CD4-positive, alpha-beta T cell treated with Interleukin-6 at 100 ng/mL for 8 hours (primary cell): ENCODE data around the gene MFSD11.
A peak's percentile ranks its signal among the peaks of the same experiment; 100 is the strongest.
"Not testable (repeated sequence)": the region's sequence is repeated elsewhere in the genome, so short reads cannot be mapped to it uniquely, and the experiment has no call there.

Experiments used
- DNase-seq: peaks from one replicate; pipeline ENCODE4 v3.0.0-alpha.2; 2020; ENCODE audit warnings: mixed read lengths, low spot score

MFSD11 gene

DNA sequence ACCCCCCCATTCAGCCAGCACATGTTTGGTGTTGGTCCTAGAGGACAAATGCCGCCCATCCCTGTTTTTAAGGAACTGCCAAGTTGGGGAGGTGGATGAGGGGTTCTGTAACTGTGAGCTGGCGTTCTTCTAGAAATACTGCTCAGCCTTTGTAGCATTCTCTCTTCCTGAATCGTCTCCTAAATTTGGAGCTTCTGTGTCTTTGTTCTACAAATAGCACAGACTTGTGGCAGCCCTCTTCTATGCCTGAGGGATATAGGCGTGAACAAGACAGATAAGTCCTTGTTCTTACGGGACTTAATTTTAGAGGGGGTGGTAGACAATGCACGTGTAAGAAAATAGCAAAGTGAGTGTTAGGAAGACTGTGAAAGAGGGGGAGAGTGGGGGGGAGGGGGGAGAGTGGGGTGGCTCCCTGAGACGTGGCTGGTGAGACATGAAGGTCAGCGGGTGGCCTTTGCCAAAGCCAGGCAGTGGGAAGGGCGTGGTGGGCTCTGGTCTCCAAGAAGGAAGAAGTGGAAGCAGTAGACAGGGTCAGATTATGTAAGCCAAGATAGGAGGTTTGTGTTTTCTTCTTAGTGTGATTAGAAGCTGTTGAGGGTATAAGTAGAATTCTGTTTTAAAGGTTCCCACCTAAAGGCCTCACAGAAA, 9.9 kb downstream of the MFSD11 start:
- DNase-seq: no peak

DNA sequence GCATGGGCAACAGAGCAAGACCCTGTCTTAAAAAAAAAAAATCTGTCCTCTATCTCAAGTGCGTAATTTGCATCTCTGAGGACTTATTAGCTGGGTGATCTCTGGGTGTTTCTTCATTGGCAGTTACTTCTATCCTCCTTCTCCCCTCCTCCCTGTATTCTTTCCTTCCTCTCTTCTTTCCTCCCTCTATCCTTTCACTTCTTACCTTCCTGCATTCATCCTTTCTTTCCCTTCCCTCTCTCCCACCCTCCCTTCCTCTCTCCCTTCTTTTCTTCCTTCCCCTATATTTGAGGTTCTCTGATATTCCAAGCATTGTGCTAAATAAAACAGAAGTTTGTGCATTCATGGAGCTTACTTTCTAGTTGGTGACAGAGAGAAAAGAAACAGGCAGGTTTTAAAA, 10.7 kb downstream of the MFSD11 start:
- DNase-seq: no peak

DNA sequence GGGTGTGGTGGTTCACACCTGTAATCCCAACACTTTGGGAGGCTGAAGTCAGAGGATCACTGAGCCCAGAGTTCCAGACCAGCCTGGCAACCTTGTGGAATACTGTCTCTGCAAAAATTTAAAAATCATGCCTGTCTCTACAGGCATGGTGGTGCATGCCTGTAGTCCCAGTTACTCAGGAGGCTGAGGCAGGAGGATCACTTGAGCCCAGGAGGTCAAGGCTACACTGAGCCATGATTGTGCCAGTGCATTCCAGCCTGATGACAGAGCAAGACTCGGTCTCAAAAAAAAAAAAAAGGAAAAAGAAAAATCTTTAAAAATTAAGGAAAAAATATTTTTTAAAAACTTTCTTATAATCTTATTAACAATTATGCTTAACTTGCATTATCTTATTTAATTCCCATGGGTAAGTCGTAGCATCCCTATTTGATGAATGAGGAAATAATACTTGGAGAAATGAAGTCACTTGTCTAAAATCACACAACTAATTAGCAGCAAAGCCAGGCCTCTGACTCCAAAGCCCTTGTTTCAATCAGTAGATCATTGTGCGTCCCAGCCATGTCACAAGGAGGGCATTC, 13.6 kb downstream of the MFSD11 start:
- DNase-seq: no peak

DNA sequence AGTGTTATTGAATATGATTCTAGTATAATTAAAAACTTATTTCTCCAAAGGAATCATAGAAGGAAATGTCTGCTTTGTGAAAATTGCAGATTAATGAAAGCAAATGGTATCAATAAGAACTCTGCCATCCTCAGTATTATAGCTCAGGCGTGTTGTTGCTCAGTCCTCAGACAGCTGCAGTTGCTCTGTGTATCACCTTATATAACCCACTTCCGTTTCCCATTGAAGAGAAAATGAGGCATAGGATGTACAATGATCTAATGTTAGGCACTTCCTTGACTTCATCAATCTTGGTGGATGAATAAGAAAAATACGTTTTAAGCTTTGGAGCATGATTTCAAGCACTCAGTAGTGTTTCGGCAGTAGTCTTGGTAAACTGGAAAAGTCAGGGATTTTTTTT, 14.1 kb downstream of the MFSD11 start:
- DNase-seq: peak; percentile 45

DNA sequence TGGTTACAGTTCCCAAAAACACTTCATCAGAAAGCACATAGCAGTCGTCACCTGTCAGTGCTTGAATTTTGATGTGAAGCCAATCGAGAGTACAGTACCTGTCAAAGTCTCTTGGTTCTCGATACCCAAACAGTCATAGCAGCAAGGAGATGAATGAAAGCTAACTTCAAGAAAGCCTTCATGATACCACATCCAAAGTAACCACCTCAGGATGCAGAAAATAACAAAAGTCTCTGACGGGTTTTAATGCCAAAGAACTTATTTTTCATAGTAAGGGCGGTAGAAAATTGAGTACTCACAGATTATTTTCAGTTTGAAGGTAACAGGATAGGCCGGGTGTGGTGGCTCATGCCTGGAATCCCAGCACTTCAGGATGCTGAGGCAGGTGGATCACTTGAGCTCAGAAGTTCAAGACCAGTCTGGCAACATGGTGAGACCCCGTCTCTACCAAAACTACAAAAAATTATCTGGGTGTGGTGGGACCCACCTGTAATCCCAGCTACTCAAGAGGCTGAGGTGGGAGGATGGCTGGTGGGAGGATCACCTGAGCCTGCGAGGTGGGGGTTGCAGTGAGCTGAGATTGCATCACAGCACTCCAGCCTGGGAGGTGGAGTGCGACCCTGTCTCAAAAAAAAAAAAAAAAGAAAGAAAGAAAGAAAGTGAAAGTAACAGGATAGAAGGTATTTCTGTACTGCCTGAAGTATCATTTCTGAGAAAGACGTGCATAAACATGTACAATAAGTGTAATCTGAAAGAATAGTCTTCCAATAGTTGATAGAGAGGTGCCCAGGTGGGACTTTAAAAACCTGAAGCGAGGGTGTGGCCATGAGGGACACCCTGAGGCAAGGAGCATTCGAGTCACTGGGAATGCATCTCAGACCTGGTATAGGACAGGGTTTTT, 15.4 kb downstream of the MFSD11 start:
- peak; percentile 58 for DNase-seq

DNA sequence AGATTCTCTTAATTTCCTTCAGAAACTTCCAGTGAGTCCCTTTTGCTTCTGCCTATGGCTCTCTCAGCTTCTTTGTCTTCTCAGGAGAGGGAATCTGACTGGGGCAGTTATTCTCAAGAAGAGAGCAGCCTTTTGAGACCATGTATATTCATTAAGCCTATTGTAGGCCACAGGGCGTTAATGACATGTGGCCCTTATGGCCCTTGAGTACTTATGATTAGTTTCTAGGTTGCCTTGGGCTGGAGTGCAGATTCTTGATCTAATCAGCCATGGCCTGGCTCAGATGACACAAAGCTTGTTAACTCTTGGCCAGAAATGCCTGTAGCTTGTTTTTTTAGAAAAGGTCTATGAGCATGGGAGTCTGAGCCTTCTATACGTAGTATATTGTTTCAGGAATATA, 17.4 kb downstream of the MFSD11 start:
- no peak for DNase-seq

DNA sequence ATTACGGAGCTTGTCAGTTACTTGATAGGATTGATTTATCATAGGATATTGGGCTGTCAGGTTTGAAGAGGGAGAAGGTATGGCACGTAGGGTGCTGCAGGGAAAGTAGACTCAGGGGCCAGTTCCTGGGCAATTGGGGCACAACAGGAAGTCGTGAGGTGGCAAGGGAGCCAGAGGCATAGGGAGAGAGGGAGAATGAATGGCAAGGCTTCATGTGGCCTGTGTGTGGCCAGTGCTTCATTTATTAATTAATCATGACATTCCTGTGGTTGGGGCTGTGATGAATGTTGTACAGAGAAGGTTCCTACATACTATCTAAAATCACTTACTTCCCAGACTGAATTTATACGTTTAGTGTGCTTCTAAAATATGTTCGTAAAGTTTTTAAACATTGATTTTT, 19.3 kb downstream of the MFSD11 start:
- DNase-seq: no peak

DNA sequence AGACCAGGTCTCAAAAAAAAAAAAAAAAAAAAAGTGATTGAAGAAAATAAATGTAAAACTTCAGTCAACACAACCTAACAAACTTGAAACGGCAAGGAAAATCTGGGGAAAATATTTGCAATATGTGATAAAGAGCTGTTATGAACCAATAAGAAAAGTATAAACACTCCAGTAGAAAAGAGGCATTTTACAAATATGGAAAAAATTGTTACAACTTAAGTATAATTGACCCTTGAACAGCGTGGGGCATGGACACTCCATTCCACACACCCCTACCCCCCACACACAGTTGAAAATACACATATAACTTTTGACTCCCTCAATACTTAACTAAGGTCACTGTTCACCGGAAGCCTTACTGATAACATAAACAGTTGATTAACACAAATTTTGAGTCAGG, 20.7 kb downstream of the MFSD11 start:
- DNase-seq: no peak

DNA sequence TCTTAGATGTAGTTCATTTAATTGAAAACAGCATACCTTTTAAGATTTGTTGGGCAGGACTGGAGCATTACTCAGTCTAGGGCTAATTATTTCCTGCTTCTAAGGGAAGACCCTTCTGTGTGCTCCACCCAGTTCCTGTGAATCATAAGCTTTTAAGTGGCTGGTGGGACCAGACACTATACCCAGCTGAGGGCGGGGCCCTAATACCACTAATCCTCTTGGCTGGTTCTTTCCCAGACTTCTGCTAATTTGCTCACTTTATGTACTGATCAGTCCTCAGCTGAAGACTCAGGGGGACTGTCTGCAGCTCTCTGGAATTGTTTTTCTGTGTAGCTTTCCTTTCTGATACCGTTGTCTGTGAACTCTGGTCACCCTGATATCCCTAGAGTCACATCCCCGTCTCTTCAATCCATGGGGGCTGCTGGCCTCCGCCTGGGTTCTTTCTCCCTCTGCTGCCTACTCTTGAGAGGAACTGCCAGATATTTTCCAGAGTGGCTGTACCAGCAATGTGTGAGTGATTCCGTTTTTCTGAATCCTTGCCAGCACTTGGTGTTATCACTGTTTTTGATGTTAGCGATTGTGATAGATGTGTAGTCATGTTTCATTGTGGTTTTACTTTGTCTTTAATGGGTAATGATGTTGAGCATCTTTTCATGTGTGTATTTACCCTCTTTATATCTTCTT, 35.1 kb downstream of the MFSD11 start:
- peak; percentile 69 for DNase-seq

DNA sequence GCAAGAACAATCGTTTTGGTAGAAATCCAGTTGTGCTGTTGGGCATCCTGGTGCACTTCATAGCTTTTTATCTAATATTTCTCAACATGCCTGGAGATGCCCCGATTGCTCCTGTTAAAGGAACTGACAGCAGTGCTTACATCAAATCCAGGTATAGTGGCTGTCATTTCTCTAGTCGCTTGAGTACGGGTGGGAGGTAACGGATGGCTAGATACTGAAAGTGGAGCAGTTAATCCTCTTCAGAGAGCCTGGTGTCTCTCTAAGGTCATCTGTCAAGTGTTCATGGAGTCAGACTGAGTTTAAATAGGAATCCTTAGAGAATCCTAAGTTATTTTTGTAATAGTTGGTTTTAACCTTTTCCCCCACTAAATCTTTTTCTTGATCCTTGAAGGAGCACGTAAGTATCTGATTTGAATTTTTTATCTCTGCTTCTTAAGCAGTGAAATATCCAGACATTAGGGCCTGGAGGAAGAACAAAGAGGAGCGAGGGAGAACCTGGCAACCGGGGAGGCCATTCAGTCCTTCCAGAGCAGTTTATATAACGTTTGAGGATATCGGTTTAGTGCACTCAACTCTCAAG, 37.2 kb downstream of the MFSD11 start:
- DNase-seq: no peak

DNA sequence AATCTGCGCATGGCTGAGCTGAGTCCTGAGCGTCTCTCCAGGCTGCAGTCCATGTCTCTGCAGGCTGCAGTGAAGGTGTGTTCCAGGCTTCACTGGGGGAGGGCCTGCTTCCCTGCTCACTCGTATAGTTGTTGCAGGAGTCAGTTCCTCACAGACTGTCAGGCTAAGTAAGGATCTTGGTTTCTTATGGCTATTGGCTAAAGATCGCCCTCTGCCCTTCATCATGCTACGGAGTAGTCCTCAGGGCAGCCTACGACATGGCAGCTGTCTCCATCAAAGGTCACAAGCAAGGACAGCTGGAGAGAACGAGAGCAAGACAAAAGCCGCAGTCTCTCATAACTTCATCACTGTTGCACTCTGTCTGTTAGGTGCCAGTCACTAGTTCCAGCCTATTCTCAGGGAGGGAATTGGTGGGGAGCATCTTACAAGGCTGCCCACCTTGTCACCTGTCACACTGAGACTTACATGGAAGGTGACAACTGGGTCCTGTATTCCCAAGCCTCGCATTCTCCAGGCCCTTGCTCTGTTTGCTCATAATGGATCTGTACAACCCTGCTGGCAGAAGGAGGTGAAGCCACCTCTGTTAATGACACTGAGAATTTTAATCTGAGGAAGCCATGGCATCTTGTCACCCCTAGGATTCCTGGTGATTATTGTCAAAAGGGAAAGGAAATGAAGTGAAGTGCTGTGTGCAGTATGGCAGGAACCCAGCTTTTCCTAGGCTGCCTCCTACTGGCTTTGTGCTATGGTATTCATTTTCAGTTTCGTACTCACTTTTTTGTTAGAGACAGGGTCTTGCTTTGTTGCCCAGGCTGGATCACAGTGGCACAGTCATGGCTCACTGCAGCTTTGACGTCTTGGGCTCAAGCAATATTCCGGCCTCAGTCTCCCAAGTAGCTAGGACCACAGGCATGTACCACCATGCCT, 43.4 kb downstream of the MFSD11 start:
- no peak for DNase-seq

DNA sequence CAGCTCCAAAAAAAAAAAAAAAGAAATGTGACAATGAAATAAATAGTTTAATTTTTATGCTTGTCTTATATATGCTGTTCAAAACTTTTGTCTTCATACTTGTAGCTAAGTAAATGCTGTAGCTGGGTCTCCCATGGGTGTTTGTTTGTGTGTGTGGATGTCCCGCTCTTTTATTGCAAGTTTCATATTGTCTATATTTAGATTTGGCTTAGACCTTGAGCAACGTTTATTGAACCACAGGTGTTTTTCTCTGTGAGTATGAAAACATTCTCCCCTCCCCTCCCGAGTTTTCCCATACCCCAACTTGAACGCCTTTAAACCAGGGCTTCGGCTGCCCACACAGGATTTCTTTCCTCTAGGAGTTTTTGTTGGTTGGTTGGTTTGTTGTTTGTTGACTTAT, 45.2 kb downstream of the MFSD11 start:
- DNase-seq: no peak

DNA sequence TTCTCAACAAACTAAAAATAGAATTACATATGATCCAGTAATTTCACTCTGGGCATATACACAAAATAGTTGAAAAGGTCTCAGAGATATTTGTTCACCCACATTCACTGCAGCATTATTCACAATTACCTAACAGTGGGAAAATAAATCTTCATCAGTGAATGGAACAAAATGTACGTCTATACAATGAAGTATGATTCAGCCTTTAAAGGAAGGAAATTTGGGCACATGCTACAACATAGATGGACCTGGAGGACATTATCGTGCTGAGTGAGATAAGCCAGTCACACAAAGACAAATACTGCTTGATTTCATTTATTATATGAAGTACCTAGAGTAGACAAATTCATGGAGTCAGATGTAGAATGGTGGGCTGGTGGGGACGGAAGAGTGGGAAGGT, 47.0 kb downstream of the MFSD11 start:
- DNase-seq: no peak

DNA sequence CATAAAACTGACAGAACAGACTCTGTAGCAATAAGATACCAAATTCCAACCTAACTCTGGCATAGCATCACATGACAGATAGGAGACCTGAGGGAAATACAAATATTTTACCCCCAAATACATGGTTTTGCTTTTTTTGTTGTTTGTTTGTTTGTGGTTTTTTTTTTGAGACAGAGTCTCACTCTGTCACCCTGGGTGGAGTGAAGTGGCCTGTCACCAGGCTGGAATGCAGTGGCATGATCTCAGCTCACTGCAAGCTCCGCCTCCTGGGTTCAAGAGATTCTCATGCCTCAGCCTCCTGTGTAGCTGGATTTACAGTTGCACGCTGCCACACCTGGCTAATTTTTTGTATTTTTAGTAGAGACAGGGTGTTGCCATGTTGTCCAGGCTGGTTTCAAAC, 49.9 kb downstream of the MFSD11 start:
- not testable (repeated sequence) for DNase-seq

DNA sequence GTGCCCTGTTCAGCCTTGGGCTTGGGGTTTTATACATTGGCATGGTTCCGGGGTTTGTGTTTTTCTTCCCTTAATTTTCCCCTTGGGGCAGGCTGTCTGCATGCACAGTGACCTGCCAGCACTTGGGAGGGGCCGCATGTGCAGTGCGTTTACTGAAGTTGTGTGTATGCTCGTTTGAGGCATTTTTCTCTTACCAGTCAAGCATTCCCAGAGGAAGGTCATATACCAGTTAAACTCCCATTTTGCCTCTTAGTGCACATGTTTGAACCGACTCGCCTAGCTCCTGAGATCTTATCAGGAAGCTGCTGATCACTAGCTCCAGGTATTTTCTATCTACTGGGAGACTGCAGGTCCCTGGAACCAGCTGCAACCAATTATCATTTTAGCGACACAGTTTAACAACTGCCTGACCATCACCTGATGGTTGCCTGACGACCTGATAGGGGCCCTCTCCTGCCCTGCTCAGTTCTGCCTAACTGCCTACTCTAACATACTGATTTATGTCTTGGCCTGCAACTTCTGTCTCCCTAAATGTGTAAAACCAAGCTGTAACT, 51.4 kb downstream of the MFSD11 start:
- DNase-seq: no peak

DNA sequence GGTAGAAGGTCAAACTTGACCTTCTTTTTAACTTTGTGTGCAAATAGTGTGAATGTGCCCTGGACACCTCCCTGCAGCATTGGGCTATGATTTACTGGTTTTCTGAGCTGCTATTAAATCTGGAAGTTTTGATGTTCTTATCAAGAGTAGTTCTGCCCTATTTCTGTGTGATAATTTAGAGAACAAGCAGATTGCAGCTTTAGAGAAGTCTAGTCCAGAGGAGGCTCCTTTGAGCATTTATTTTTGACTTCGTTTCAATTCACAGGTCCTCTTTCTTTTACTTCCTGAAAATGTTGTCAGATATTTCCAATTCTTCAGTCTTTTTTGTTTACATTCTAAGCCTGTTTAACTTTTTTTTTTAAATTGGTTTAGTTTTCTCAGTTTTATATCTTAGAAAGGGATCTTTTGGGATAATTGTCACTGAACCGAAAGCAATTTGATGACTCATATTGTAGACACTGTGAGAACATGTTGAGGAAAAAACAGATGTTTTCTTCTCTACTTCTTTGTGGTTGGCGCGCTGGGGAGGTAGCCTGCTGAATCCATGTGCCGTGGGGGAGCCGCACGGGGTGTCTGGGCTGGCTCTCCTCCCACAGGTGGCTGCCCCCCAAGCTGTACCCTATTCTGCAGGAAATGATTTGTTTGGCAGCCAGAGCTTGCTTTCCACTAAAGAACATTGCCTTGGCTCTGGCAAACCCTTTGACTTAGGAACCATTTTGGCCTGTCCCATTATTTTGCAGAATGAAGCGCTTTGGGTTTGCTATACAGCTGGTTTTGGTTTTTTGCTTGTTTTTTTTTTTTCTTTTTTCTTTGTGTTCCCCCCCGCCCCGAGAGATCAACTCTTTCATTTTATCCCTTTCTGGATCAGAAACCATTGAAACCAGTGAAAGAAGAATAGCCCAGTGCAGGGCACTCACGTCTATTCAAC, 53.4 kb downstream of the MFSD11 start:
- DNase-seq: peak; percentile 30

DNA sequence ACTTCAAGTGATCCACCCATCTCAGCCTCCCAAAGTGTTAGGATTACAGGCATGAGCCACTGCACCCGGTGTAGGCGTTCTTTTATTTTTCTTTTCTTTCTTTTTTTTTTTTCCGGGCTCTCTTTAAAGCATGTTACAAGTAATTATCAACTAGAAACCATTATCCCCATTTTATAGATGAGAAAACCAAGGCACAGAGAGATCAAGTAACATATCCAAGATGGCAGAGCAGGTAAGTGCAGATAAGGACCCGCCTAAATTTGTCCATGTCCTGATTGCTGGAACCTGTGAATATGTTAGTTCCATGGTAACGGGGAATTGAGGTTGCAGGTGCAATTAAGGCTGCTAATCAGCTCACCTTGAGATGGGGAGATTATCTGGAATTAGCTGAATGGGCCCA, 54.4 kb downstream of the MFSD11 start:
- no peak for DNase-seq

DNA sequence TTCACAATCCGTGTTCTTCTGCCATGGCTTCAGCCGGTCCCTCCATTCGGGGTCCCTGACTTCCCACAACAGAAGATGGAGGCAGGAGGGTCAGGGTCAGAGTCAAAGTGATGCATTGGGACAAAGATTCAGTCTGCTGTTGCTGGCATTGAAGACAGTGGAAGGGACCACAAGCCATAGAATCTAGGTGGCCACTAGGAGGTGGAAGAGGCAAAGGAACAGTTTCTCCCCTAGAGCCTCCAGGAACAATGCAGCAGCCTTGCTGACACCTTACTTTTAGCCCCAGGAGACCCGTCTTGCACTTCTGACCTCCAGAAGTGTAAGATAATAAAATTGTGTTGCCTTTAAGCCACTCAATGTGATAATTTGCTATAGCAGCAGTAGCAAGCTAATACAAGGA, 55.9 kb downstream of the MFSD11 start:
- no peak for DNase-seq

DNA sequence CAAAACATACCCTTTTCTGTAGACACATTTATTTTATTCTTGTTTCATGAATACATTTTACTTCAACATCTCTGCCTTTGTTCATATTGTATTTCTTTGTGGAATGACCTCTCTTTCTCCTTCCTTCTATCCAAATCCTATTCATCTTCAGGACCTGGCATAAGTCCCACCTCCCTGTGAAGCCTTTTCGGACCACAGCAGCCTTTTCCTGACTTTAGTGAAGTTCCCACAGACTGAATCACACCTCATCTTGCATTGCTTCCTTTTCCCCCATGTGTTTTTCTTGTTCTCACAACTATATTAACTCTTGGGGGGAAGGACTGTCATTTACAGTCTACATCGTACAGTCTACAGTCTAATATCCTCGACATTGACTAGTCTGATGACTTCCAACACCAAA, 58.2 kb downstream of the MFSD11 start:
- DNase-seq: no peak
